Measurements from ENCODE around the gene NOL11.

GRCh38 chr17:67700725-67701119, 17.0 kb upstream of the NOL11 start:
- TF ChIP-seq RCOR1 (IDR thresholded peaks at IDR 0.05; ENCODE audit: low read depth, low read length) (no peak), CTCF (IDR thresholded peaks at IDR 0.05) (no peak), MAFK (IDR thresholded peaks at IDR 0.05; ENCODE audit: partially characterized antibody) (no peak)
